Measurements from ENCODE around the gene COX6B1.
"Not testable (repeated sequence)": the region's sequence is repeated elsewhere in the genome, so short reads cannot be mapped to it uniquely, and the experiment has no call there.

The COX6B1 gene

DNA sequence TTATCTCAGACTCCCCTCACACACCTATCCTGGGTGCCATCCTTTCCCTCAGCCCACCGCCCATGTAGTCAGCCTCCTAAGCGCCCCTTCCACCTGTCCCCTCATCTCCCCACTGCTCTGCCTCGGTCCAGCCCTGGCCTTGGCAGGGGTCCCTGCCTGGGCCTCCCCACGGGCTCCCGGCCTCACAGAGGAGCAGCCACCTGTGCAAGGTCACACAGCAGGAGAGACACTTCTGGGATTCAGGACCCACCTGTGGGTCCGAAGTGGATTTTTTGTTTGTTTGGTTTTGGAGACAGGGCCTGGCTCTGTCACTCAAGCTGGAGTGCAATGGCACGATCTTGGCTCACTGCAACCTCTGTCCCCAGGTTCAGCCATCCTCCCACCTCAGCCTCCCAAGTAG, 17.5 kb downstream of the COX6B1 start:
- no peak for DNase-seq (ENCODE audit: low read depth)

DNA sequence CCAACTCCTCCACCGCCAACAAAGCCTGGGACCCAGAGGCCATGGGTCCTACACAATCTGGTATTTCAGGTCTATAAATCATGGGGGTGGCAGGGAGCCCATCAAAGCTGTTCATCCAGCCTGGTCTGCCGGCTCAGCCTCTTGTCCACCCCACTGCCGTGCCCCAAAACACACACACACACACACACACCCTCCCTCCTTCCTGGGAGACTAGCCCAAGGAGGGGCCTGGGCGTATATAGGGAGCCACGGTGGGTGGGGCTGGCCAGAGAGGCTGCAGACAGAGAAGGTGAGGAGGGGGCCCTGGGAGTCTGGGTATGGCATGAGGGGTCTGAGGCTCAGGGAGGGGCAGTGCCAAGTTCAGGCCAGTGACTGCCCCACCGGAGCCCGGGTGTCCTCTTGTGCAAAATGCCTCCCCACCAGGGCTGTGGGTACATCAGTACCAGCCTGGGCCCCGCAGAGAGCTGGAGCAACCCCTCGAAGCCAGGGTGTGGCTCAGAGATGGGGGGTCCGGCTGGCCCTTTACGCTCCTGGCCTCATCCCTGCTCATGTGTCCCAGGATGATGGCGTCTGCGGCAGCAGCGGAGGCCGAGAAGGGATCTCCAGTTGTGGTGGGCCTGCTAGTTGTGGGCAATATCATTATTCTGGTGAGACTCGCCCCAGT, 18.3 kb downstream of the COX6B1 start, which contains the start of gene UPK1A:
TSS of gene UPK1A (plus strand) at position 267 of the 663 bp plus-strand sequence. CDS start at position 563, 296 bp downstream.
- DNase-seq (ENCODE audit: low read depth), result no peak

DNA sequence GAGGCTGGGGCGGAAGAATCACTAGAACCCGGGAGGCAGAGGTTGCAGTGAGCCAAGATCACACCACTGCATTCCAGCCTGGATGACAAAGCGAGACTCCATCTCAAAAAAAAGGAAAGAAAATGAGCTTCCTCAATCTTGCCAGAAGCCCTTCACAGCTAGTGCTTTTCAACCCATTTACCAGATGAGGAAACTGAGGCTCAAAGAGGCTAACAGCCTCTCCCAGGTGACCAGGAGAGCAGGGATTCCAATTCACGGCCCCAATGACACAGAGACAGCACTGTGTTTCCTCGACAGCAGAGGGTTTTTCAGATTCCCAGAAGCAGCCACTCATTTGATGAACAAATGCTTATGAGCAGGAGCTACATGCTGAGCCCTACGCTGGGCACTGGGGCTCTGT, 21.4 kb downstream of the COX6B1 start:
- no peak for DNase-seq (ENCODE audit: low read depth)

DNA sequence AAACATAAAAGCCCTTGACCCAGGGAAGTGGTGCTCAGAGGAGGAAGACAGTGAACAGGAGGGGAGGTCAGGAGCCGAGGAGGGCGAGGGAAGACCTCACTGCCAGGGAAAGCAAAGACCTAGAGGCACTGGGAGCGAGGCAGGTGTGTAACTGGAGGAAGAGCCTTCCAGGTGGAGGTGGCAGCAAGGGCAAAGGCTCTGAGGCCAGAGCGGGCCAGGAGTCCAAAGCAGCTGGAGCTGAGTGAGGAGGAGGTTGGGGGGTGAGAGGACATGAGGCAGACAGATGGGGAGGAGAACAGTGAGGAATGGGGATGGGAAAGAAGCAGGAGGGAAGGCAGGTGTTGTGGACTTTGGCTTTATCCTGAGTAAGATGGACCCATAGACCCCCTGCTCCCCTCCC, 21.9 kb downstream of the COX6B1 start:
- no peak for DNase-seq (ENCODE audit: low read depth)

DNA sequence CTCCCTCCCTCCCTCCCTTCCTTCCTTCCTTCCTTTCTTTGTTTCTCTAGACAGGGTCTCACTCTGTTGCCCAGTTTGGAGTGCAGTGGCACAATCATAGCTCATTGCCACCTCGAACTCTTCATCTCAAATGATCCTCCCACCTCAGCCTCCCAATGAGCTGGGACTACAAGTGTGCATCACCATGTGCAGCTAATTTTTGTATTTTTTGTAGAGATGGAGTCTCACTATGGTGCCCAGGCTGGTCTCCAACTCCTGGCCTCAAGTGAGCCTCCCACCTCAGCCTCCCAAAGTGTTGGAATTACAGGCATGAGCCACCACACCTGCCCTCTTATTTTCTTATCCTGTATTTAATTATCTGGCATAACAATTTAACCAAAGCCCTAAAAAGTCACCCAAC, 22.6 kb downstream of the COX6B1 start:
- DNase-seq (ENCODE audit: low read depth), result no peak

DNA sequence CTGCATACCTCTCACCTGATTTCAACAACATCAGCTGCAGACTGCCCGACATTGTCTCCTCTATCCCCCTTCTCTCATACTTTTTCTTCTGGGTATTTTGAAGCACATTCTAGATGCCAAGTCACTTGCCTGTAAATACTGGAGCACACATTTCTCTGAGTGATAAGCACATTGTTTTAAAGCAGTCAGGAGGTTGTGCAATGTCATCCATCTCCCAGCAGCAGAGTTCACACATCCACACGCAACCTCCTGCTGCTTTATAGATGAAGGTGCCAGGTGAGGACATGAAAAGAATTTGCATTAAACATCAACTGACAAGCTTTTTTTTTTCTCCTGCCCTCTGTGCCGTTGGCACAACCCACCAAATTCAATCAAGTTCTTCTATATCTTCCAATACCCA, 23.7 kb downstream of the COX6B1 start:
- DNase-seq (ENCODE audit: low read depth), result no peak

DNA sequence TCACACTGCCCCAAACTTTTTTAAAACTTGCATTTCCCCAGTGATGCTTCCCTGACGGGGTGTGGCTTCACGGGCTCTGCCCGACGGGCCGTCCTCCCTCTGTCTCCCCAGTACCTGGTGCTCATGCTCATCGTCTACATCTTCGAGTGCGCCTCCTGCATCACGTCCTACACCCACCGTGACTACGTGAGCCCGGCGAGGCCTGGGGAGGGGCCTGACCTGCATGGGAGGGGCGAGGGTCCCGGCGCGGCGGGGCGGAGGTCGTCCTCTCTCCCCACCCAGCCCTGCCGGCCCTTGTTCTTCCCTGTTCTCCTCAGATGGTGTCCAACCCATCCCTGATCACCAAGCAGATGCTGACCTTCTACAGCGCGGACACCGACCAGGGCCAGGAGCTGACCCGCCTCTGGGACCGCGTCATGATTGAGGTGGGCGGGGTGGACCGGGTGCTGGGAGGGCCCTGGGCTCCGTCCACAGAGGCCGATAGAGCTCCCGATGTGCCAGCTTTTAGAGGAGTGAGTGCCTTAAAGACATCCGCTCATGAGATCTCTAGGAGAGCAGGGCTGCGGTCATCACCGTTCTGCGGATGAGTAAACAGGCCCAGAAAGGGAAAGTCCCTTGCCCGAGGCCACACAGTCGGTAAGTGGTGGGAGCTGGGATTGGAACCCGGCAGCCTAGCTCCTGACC, 25.1 kb downstream of the COX6B1 start:
- no peak for DNase-seq (ENCODE audit: low read depth)

DNA sequence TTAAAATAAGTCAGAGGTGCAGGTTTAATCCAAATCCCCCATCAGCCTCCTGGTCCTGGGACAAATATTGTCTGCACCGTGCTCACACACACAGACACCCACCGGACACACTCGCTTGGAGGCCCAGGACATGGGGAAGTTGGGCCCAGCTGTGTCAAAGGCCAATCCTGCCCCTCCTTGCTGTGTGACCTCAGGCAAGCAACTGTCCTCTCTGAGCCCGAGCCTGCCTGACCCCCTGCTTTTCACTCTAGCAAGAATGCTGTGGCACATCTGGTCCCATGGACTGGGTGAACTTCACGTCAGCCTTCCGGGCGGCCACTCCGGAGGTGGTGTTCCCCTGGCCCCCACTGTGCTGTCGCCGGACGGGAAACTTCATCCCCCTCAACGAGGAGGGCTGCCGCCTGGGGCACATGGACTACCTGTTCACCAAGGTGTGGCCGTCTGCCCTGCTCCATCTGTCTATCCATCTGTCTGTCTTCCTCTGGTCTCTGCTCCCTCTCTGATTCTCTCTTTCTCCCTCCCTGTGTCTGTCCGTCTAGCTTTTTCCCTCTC, 27.5 kb downstream of the COX6B1 start:
- no peak for DNase-seq (ENCODE audit: low read depth)

DNA sequence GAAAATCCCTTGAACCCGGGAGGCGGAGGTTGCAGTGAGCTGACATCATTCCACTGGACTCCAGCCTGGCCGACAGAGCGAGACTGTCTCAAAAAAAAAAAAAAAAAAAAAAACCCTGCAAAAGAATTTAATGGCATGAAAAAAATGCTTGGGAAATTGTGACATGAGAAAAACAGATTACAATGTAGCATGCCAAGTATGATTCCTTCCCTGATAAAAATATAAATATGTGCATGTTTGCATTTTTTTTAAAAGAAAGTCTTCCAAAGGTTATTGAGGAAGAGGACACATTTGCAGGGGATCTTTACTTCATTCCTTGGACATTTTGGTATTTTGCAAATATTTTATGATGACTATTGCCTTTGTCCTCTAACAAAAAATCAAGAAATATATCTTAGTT, 41.7 kb downstream of the COX6B1 start:
- DNase-seq (ENCODE audit: low read depth), result no peak

DNA sequence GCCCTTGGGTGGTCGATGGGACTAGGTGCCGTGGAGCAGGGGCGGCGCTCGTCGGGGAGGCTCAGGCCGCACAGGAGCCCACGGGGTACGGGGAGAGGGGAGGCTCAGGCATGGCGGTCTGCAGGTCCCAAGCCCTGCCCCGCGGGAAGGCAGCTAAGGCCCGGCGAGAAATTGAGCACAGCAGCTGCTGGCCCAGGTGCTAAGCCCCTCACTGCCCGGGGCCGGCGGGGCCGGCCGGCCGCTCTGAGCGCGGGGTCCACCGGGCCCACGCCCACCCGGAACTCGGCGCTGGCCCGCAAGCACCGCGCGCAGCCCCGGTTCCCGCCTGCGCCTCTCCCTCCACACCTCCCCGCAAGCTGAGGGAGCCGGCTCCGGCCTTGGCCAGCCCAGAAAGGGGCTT, 43.0 kb downstream of the COX6B1 start:
- DNase-seq (ENCODE audit: low read depth), result not testable (repeated sequence)

DNA sequence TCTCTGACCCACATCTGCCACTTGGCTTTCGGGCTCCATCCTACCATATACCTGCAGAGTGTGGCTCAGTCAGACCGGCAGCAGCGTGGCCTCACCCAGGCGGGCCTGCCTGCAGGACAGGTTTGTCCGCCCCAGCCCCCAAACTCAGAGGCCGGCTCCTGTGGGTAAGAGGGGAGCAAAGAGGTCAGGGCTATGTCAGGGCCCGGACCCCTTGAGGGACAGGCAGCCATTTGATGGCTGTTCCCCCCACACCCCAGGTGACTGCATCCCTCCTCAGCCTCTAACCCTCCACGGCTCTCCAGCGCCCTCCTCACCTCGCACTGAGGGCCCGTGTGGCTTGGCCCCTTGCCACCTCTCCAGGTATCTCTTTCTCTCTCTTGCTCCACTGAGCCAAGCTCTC, 43.9 kb downstream of the COX6B1 start:
- no peak for DNase-seq (ENCODE audit: low read depth)

DNA sequence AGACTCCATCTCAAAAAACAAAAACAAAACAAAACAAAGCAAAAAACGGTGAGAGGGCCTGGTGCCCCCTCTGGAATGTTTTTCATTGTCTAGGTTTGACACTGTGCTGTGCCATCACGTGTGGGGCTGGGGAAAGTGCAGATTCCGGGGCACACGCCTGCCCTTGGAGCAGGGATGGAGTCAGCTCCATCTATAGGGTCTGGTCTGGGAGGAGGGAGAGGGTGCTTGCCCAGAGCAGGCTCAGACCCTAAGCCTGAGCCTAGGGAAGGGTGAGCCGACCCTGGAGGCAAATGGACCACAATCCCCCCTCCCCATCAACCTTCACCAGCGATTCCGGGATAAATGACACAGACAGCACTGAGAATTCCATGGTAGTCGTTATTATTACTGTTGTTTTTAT, 45.3 kb downstream of the COX6B1 start:
- no peak for DNase-seq (ENCODE audit: low read depth)

DNA sequence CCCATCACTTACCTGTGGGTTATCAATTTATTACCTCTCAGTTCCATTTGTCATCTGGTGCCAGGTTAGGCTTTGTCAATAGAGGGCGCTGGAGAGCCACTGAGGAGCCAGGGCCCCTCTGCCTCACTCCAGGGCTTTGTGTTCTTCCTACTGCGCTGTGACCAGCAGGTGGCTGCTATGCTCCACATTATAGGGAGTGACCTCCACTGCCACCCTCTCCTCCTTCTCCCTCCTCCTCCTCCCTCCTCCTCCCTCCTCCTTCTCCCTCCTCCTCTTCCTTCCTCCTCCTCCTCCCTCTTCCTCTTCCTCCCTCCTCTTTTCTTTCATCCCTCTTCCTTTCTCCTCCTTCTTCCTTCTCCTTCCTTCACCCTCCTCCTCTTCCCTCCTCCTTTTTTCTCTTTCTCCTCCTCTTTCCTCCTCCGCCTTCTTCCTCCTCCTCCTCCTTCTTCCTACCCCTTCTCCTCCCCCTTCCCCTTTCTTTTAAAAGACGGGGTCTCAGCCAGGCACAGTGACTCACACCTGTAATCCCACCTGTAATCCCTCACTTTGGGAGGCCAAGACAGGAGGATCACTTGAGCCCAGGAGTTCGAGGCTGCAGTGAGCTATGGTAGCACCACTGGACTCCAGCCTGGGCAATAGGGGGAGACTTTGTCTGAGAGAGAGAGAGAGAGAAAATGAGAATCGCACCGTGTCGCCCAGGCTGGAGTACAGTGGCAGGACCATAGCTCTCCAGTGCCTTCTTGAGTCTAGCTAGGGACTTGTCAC, 45.9 kb downstream of the COX6B1 start:
- DNase-seq (ENCODE audit: low read depth), result peak; percentile 73

DNA sequence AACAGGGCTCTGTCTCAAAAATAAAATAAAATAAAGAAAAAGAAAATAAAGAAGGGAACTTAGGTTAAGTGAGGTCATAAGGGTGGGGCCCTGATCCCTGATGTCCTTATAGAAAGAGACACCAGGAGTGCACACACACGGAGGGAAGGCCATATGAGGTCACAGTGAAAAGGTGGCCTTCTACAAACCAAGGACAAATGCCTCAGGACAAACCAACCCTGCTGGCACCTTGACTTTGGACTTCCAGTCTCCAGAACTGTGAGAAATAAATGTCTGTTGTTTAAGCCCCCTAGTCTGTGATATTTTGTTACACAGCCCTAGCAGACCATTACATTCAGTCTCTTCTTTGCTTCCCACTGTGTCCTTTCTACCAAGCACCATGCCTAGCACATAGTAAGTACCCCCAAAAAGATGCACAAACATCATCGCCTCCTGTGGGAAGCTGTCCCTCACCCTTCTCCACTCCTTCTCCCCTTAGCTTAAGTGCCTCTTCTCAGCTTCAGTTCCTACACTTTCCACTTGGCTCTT, 47.8 kb downstream of the COX6B1 start:
- no peak for DNase-seq (ENCODE audit: low read depth)

DNA sequence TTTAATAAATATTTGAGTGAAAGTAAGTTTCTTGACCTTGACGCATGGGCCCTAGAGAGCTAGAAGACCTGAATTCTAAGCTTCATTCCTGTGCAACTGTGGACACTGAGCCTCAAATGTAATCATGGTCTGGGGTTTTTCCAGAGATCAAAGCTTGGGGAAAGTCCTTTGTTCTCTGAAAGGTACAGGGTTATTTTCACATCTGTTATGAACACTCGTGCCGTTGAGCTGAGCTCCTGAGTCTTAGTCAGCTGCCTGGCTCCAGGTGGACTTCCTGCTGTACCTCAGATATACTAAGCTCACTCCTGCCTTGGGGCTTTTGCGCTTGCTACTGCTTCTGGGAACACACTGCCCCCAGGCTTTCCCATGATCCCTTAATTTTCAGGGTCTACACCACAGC, 48.7 kb downstream of the COX6B1 start:
- no peak for DNase-seq (ENCODE audit: low read depth)

DNA sequence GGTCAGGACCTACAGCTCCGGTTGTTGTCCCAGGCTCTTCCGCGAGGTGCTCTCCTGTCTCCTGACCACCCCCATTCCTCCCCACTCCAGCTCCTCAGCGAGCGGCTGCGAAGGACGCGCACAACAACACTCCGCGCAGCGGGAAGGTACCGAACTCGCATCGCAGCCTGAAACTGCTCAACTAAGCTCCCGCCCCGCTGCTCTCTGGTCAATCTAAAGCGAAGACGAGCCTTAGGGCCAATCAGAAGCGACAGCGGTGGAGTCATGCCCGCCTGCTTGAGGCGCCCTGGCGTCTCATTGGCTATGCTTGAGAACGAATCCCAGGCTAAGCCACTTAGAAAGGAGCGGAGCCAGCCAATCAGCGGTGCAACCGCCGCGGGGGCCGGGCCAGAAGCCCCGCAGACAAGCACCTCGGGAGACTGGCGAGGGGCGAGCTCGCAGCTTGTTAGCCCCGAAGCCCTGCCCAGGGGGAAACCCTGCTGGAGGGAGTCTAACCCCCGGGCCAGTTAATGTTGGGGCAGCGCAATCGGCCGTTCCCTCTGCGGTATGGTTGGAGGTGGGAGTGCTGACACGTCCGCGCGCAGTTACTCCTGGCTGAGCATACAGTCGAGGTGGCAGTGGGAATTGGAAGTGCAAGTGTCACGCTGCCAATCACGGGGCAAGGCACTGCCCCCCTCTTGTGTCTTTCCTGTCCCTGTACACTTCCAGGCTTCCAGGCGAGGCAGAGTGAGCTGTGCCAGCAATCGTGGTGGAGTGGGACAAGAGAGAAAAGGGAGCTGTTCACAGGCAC, 54.3 kb downstream of the COX6B1 start:
- peak; percentile 93 for DNase-seq (ENCODE audit: low read depth)

DNA sequence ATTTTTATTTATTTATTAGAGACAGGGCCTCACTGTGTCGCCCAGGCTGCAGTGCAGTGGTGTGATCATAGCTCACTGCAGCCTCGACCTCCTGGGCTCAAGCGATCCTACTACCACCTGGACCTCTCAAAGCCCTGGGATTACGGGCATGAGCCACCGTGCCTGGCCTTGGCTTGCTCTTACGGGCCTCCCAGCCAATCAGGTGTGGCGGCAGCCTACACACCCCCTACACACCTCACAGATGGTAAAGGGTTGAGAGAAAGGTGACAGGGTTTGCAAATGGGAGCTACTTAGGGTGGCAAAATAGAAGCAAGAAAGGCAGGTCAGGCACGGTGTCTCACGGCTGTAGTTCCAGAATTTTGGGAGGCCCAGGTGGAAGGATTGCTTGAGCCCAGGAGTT, 55.2 kb downstream of the COX6B1 start:
- DNase-seq (ENCODE audit: low read depth), result no peak

DNA sequence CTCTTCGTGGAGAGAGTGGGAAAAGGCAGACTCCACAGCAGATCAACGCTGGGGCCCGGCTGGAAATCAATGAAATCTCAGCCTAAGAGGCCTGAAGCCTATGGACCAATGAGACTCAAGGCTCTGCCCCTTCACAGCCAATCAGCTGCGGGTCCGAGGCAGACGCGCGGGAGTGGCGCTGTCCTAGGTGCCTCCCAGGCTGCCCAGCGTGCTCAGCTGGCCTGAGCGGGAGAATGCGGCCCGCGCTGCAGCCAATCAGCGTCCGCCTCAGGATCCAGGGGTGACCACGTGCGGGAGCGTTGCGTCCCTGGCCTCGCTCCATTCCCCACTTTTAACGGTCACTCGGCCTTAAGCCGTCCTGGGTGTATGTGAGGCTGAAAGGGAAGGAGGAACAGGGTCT, 56.1 kb downstream of the COX6B1 start, which contains the start of gene ZBTB32:
TSS of gene ZBTB32 (plus strand) at position 341 of the 400 bp plus-strand sequence. CDS start 10,069 bp downstream, outside the sequence.
- no peak for DNase-seq (ENCODE audit: low read depth)
